Activated T-helper 9 cell treated with anti-CD3 and anti-CD28 coated beads, Interleukin-2, amount 50 U/mL, for 16 hours (primary cell): ENCODE data around the gene TOMM40.
"Not testable (repeated sequence)": the region's sequence is repeated elsewhere in the genome, so short reads cannot be mapped to it uniquely, and the experiment has no call there.

Source experiments
- DNase-seq: peaks from one replicate; pipeline ENCODE4 v3.0.0-alpha.2; 2020; ENCODE audit warnings: low read depth

Gene TOMM40

DNA sequence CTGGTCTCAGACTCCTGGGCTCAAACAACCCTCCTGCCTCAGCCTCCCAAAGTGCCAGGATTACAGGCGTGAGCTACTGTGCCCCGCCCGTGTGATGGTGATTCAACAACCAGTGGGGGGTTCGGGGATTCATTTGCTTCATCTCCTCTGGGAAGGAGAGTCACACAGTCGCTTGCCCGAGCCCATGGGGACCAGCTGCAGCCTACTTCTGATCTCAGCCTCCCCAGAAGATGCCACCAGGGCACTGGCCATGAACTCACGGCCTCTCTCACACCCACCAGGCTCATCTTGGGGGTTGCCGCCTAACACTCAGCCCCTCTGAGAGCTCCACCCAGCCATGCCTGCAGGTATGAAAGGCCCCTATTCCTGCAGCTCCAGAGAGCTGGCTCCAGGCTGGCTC, 6.8 kb downstream of the TOMM40 start:
- DNase-seq: no peak

DNA sequence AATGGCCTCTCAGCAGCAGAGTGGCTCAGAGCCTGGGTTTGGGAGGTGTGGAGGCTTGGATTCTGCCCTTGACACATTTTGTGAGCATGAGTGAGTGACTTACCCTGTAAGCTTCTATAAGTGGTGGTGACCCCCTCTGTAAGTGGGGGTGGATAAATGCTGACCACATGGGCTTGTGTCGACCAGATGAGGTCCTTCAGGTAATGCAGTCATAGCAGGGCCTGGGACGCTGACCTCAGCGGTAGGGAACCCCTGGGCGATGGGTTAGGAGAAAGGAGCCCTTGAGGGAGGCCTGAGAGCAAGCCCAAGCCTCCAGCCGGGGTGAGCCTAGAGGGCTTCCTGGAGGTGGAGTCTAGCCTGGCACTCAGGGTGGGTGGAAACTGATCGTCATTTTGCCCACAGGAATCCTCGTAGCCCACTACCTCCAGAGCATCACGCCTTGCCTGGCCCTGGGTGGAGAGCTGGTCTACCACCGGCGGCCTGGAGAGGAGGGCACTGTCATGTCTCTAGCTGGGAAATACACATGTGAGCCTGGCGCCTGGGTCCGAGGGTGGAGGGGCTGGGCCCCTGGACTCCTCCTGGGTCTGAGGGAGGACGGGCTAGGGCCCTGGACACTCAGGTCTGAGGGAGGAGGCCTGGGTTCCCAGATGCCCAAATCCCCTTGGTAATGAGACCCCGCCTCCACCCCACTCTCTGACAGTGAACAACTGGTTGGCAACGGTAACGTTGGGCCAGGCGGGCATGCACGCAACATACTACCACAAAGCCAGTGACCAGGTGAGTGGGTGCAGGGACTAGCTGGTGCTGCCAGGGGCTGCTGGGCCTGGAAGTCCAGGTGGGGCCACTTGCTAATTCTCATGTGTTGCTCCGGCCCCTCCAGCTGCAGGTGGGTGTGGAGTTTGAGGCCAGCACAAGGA, 9.5 kb downstream of the TOMM40 start:
- DNase-seq: no peak

DNA sequence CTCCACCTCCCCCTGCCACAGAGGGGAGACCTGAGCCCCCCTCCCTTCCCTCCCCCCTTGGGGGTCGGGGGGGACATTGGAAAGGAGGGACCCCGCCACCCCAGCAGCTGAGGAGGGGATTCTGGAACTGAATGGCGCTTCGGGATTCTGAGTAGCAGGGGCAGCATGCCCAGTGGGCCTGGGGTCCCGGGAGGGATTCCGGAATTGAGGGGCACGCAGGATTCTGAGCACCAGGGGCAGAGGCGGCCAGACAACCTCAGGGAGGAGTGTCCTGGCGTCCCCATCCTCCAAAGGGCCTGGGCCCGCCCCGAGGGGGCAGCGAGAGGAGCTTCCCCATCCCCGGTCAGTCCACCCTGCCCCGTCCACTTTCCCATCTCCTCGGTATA, 12.2 kb downstream of the TOMM40 start:
- DNase-seq: no peak

DNA sequence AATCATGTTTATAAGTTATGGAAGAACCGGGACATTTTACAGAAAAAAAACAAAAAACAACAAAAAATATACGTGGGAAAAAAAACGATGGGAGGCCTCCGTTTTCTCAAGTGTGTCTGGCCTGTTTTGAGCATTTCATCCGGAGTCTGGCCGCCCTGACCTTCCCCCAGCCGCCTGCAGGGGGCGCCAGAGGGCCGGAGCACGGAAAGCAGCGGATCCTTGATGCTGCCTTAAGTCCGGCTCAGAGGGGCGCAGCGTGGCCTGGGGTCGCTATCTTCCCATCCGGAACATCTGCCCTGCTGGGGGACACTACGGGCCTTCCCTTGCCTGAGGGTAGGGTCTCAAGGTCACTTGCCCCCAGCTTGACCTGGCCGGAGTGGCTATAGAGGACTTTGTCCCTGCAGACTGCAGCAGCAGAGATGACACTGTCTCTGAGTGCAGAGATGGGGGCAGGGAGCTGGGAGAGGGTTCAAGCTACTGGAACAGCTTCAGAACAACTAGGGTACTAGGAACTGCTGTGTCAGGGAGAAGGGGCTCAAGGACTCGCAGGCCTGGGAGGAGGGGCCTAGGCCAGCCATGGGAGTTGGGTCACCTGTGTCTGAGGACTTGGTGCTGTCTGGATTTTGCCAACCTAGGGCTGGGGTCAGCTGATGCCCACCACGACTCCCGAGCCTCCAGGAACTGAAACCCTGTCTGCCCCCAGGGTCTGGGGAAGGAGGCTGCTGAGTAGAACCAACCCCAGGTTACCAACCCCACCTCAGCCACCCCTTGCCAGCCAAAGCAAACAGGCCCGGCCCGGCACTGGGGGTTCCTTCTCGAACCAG, 12.8 kb downstream of the TOMM40 start:
- peak; percentile 68 for DNase-seq

DNA sequence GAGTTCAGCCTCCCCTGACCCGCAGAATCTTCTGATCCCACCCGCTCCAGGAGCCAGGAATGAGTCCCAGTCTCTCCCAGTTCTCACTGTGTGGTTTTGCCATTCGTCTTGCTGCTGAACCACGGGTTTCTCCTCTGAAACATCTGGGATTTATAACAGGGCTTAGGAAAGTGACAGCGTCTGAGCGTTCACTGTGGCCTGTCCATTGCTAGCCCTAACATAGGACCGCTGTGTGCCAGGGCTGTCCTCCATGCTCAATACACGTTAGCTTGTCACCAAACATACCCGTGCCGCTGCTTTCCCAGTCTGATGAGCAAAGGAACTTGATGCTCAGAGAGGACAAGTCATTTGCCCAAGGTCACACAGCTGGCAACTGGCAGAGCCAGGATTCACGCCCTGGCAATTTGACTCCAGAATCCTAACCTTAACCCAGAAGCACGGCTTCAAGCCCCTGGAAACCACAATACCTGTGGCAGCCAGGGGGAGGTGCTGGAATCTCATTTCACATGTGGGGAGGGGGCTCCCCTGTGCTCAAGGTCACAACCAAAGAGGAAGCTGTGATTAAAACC, 13.5 kb downstream of the TOMM40 start:
- no peak for DNase-seq

DNA sequence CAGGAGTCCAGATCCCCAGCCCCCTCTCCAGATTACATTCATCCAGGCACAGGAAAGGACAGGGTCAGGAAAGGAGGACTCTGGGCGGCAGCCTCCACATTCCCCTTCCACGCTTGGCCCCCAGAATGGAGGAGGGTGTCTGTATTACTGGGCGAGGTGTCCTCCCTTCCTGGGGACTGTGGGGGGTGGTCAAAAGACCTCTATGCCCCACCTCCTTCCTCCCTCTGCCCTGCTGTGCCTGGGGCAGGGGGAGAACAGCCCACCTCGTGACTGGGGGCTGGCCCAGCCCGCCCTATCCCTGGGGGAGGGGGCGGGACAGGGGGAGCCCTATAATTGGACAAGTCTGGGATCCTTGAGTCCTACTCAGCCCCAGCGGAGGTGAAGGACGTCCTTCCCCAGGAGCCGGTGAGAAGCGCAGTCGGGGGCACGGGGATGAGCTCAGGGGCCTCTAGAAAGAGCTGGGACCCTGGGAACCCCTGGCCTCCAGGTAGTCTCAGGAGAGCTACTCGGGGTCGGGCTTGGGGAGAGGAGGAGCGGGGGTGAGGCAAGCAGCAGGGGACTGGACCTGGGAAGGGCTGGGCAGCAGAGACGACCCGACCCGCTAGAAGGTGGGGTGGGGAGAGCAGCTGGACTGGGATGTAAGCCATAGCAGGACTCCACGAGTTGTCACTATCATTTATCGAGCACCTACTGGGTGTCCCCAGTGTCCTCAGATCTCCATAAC, 14.5 kb downstream of the TOMM40 start, which contains the start of gene APOE:
Gene APOE, plus strand, starts transcription at position 360 of the 724 bp plus-strand sequence. CDS start 829 bp downstream, outside the sequence.
- DNase-seq: no peak

DNA sequence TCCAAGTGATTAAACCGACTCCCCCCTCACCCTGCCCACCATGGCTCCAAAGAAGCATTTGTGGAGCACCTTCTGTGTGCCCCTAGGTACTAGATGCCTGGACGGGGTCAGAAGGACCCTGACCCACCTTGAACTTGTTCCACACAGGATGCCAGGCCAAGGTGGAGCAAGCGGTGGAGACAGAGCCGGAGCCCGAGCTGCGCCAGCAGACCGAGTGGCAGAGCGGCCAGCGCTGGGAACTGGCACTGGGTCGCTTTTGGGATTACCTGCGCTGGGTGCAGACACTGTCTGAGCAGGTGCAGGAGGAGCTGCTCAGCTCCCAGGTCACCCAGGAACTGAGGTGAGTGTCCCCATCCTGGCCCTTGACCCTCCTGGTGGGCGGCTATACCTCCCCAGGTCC, 16.6 kb downstream of the TOMM40 start:
- DNase-seq: no peak

DNA sequence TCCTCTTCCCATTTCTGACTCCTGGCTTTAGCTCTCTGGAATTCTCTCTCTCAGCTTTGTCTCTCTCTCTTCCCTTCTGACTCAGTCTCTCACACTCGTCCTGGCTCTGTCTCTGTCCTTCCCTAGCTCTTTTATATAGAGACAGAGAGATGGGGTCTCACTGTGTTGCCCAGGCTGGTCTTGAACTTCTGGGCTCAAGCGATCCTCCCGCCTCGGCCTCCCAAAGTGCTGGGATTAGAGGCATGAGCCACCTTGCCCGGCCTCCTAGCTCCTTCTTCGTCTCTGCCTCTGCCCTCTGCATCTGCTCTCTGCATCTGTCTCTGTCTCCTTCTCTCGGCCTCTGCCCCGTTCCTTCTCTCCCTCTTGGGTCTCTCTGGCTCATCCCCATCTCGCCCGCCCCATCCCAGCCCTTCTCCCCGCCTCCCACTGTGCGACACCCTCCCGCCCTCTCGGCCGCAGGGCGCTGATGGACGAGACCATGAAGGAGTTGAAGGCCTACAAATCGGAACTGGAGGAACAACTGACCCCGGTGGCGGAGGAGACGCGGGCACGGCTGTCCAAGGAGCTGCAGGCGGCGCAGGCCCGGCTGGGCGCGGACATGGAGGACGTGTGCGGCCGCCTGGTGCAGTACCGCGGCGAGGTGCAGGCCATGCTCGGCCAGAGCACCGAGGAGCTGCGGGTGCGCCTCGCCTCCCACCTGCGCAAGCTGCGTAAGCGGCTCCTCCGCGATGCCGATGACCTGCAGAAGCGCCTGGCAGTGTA, 17.2 kb downstream of the TOMM40 start:
- no peak for DNase-seq

DNA sequence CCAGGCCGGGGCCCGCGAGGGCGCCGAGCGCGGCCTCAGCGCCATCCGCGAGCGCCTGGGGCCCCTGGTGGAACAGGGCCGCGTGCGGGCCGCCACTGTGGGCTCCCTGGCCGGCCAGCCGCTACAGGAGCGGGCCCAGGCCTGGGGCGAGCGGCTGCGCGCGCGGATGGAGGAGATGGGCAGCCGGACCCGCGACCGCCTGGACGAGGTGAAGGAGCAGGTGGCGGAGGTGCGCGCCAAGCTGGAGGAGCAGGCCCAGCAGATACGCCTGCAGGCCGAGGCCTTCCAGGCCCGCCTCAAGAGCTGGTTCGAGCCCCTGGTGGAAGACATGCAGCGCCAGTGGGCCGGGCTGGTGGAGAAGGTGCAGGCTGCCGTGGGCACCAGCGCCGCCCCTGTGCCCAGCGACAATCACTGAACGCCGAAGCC, 17.8 kb downstream of the TOMM40 start:
- no peak for DNase-seq

DNA sequence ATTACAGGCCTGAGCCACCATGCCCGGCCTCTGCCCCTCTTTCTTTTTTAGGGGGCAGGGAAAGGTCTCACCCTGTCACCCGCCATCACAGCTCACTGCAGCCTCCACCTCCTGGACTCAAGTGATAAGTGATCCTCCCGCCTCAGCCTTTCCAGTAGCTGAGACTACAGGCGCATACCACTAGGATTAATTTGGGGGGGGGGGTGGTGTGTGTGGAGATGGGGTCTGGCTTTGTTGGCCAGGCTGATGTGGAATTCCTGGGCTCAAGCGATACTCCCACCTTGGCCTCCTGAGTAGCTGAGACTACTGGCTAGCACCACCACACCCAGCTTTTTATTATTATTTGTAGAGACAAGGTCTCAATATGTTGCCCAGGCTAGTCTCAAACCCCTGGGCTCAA, 18.7 kb downstream of the TOMM40 start:
- no peak for DNase-seq

DNA sequence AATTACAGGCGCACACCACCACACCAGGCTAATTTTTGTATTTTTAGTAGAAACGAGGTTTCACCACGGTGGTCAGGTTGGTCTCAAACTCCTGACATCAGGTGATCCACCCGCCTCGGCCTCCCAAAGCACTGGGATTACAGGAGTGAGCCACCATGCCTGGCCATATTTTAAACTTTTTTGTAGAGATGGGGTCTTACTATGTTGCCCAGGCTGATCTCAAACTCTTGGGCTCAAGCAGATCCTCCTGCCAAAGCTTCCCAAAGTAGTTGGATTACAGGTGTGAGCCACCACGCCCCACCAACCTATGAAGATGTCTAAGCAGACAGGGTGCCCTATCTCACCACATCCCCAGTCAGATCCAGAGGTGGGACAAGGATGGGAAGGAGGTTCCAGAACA, 20.8 kb downstream of the TOMM40 start:
- not testable (repeated sequence) for DNase-seq

DNA sequence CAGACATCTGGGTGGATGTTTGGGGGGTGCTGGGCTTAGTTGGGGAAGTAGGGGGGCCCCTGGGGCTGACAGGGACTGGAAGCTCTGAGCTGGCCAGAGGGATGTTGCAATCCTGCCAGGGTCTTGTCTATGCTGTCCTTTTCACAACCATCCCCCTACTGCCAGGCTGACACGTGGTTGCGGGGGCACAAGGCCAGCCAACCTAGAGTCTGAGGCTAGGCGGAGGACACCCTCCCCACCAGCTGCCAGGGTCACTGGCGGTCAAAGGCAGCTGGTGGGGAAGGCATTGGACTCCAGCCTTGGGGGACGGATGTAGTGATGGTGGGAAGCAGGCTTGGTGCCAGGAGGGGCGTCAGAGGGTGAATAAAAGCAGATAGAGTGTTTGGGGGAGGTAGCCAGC, 21.8 kb downstream of the TOMM40 start:
- DNase-seq: no peak

DNA sequence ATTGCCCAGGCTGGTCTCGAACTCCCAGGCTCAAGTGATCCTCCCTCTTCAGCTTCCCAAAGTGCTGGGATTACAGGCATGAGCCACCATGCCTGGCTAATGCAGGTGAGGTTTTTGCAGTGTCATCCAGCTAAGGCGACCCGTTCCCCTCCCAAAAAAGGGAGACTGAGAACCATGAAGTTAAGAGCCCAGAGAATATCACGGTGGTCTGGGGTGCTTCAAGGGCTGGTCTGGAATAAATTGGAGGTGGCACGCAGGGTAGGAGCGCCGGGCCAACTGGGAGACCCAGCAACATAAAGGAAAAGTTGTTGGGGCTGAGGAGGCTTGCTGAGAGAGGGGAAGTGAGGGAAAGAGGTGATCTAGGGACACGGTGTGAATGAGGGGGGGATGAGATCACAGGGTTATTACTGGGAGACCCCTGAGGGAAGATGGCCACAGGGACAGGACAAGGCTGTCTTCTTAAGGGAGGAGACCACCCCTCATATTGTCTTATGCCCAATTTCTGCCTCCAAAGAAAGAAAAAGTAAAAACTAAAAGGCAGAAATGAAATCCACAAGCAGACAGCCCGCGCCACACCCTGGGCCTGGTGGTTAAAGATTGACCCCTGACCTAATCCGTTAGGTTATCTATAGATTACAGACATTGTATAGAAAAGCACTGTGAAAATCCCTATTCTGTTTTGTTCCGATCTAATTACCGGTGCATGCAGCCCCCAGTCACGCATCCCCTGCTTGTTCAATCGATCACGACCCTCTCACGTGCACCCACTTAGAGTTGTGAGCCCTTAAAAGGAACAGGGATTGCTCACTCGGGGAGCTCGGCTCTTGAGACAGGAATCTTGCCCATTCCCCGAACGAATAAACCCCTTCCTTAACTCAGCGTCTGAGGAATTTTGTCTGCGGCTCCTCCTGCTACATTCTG, 22.7 kb downstream of the TOMM40 start:
- not testable (repeated sequence) for DNase-seq

DNA sequence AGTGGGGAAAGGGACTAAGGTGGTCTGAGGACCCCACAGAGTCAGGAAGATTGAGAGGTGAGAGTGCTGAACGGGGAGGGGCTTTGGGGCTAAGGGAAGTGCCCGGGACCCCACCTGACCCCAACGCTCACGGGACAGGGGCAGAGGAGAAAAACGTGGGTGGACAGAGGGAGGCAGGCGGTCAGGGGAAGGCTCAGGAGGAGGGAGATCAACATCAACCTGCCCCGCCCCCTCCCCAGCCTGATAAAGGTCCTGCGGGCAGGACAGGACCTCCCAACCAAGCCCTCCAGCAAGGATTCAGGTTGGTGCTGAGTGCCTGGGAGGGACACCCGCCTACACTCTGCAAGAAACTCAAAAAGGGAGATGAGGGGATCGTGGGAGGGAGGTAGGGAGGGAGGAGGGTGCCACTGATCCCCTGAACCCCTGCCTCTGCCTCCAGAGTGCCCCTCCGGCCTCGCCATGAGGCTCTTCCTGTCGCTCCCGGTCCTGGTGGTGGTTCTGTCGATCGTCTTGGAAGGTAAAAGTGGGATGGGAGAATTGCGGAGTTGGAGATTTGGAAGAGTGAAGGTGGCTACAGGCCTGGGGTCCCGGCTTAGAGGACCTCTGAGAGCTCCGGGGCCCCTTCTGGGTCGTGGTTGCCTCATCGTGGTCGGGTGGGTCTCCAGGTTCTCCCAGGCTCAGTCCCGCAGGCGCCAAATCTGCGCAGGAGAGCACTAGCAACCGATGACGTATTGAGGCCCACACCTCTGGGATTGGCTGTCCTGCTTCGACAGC, 23.6 kb downstream of the TOMM40 start, which contains the start of gene APOC1:
Gene APOC1, plus strand, starts transcription at position 176 of the 774 bp plus-strand sequence. Its CDS starts 284 bp downstream, at position 460.
- peak; percentile 64 for DNase-seq

DNA sequence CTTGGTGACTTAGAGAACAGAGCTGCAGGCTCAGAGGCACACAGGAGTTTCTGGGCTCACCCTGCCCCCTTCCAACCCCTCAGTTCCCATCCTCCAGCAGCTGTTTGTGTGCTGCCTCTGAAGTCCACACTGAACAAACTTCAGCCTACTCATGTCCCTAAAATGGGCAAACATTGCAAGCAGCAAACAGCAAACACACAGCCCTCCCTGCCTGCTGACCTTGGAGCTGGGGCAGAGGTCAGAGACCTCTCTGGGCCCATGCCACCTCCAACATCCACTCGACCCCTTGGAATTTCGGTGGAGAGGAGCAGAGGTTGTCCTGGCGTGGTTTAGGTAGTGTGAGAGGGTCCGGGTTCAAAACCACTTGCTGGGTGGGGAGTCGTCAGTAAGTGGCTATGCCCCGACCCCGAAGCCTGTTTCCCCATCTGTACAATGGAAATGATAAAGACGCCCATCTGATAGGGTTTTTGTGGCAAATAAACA, 33.2 kb downstream of the TOMM40 start:
- DNase-seq: no peak

DNA sequence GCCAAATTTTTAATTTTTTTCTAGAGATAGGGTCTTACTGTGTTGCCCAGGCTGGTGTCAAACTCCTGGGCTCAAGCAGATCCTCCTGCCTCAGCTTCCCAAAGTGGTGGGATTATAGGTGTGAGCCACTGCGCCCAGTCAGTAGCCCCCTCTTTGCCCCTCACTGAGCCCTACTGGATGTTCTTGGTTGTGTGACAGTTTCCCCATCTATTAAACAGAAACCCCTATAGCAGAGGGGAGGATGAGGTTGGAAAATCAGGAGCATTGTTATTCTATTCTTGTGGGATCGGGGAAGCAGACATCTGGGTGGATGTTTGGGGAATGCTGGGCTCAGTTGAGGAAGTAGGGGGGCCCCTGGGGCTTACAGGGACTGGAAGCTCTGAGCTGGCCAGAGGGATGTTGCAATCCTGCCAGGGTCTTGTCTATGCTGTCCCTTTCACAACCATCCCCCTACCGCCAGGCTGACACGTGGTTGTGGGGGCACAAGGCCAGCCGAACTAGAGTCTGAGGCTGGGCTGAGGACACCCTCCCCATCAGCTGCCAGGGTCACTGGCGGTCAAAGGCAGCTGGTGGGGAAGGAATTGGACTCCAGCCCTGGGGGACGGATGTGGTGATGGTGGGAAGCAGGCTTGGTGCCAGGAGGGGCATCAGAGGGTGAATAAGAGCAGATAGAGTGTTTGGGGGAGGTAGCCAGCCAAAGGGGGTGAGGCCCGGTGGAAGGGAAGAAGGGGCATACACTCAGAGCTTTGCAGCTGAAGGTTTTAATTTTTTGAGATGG, 34.2 kb downstream of the TOMM40 start:
- DNase-seq: no peak

DNA sequence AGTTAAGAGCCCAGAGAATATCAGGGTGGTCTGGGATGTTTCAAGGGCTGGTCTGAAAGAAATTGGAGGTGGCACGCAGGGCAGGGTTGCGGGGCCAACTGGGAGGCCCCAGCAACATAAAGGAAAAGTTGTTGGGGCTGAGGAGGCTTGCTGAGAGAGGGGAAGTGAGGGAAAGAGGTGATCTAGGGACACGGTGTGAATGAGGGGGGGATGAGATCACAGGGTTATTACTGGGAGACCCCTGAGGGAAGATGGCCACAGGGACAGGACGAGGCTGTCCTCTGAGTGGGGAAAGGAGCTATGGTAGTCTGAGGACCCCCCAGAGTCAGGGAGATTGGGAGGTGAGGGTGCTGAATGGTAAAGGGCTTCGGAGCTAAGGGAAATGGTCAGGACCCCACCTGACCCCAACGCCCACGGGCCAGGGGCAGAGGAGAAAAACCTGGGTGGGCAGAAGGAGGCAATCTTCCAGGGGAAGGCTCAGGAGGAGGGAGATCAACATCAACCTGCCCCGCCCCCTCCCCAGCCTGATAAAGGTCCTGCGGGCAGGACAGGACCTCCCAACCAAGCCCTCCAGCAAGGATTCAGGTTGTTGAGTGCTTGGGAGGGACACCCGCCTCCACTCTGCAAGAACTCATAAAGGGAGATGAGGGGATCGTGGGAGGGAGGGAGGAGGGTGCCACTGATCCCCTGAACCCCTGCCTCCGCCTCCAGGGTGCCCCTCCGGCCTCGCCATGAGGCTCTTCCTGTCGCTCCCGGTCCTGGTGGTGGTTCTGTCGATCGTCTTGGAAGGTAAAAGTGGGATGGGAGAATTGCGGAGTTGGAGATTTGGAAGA, 35.4 kb downstream of the TOMM40 start:
- not testable (repeated sequence) for DNase-seq
